Measurements from ENCODE around the gene PIEZO2.

- TF ChIP-seq, protein P1, sequence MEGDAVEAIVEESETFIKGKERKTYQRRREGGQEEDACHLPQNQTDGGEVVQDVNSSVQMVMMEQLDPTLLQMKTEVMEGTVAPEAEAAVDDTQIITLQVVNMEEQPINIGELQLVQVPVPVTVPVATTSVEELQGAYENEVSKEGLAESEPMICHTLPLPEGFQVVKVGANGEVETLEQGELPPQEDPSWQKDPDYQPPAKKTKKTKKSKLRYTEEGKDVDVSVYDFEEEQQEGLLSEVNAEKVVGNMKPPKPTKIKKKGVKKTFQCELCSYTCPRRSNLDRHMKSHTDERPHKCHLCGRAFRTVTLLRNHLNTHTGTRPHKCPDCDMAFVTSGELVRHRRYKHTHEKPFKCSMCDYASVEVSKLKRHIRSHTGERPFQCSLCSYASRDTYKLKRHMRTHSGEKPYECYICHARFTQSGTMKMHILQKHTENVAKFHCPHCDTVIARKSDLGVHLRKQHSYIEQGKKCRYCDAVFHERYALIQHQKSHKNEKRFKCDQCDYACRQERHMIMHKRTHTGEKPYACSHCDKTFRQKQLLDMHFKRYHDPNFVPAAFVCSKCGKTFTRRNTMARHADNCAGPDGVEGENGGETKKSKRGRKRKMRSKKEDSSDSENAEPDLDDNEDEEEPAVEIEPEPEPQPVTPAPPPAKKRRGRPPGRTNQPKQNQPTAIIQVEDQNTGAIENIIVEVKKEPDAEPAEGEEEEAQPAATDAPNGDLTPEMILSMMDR (IDR thresholded peaks at IDR 0.05): no peak
- TF ChIP-seq POLR2A (IDR thresholded peaks at IDR 0.05) (no peak), POLR2AphosphoS5 (IDR thresholded peaks at IDR 0.05) (no peak), EP300 (IDR thresholded peaks at IDR 0.05) (no peak)
Observed at GRCh38 chr18:10690366-10690765, 459.0 kb downstream of the PIEZO2 start.

Measured in gastroesophageal sphincter (tissue), 3 donors.